GM23338 (cell line): ENCODE data around the gene DAGLB. TPM values are rescaled to one million over a fixed set of nuclear protein-coding genes. Genes with fewer than 3 reads are reported as not detected.

Experiments
- ATAC-seq: fragments of 200-7000 bp; cut with Tn5 transposase; 3 replicates; pipeline ENCODE4 v1.9.1; 2020
- DNase-seq: peaks from one replicate; pipeline ENCODE4 v3.0.0-alpha.2; 2015; ENCODE audit warnings: low spot score
- H2AFZ ChIP-seq: fragments of 200-600 bp; sonication (generic); 2 replicates; pipeline ENCODE4 v1.8.0; 2016; ENCODE audit warnings: antibody characterized with exemption, mild to moderate bottlenecking, moderate library complexity
- H3F3A ChIP-seq: fragments of 200-600 bp; sonication (generic); replicated peaks from 2 replicates; pipeline ENCODE4 v1.8.0; 2017; ENCODE audit warnings: antibody characterized with exemption, mixed run types, low read depth
- H3K27ac ChIP-seq: fragments of 200-600 bp; sonication (generic); 2 replicates; pipeline ENCODE4 v1.6.1; 2016; ENCODE audit warnings: low read depth
- H3K27me3 ChIP-seq: fragments of 200-600 bp; sonication (generic); 2 replicates; pipeline ENCODE4 v1.8.0; 2016; ENCODE audit warnings: mild to moderate bottlenecking, mixed run types, moderate library complexity; ENCODE audit not compliant: insufficient read depth
- H3K36me3 ChIP-seq: fragments of 200-600 bp; sonication (generic); 2 replicates; pipeline ENCODE4 v1.8.0; 2016; ENCODE audit warnings: mild to moderate bottlenecking; ENCODE audit not compliant: insufficient read depth
- H3K4me1 ChIP-seq: fragments of 200-600 bp; sonication (generic); 2 replicates; pipeline ENCODE4 v1.8.0; 2016; ENCODE audit warnings: mild to moderate bottlenecking, moderate library complexity; ENCODE audit not compliant: insufficient read depth
- H3K4me2 ChIP-seq: fragments of 200-600 bp; sonication (generic); 2 replicates; pipeline ENCODE4 v1.7.1; 2017; ENCODE audit warnings: mixed run types
- H3K4me3 ChIP-seq: fragments of 200-600 bp; sonication (generic); 2 replicates; pipeline ENCODE4 v1.6.1; 2016; ENCODE audit warnings: mixed run types
- H3K79me2 ChIP-seq: fragments of 200-600 bp; sonication (generic); replicated peaks from 2 replicates; pipeline ENCODE4 v1.8.0; 2017; ENCODE audit warnings: mild to moderate bottlenecking; ENCODE audit not compliant: insufficient read depth
- H3K9me2 ChIP-seq: fragments of 200-600 bp; sonication (generic); 2 replicates; pipeline ENCODE4 v1.8.0; 2017; ENCODE audit not compliant: insufficient read depth
- H4K20me1 ChIP-seq: fragments of 200-600 bp; sonication (generic); replicated peaks from 2 replicates; pipeline ENCODE4 v1.8.0; 2017; ENCODE audit warnings: mild to moderate bottlenecking; ENCODE audit not compliant: insufficient read depth
- H3K27ac Mint-ChIP-seq: 2 replicates; pipeline ENCODE4 v1.8.0; 2020; ENCODE audit warnings: inconsistent platforms, mild to moderate bottlenecking, moderate library complexity, mixed read lengths
- H3K27me3 Mint-ChIP-seq: 3 replicates; pipeline ENCODE4 v1.8.0; 2022; ENCODE audit warnings: low read depth, mild to moderate bottlenecking, moderate library complexity, mixed read lengths, inconsistent platforms; ENCODE audit not compliant: insufficient read depth, poor library complexity
- H3K36me3 Mint-ChIP-seq: 3 replicates; pipeline ENCODE4 v1.8.0; 2021; ENCODE audit warnings: low read depth, mild to moderate bottlenecking, inconsistent platforms, moderate library complexity, mixed read lengths
- H3K4me1 Mint-ChIP-seq: 3 replicates; pipeline ENCODE4 v1.8.0; 2020; ENCODE audit warnings: mild to moderate bottlenecking, inconsistent platforms, mixed read lengths
- H3K4me3 Mint-ChIP-seq: 3 replicates; pipeline ENCODE4 v1.8.0; 2021; ENCODE audit warnings: moderate library complexity, mild to moderate bottlenecking, inconsistent platforms, mixed read lengths
- H3K9me3 Mint-ChIP-seq: 3 replicates; pipeline ENCODE4 v1.8.0; 2020; ENCODE audit warnings: moderate library complexity, mild to moderate bottlenecking, inconsistent platforms, mixed read lengths
- CREB1 ChIP-seq: fragments of 250-450 bp; sonication (Bioruptor Pico); IDR thresholded peaks from 2 replicates; pipeline ENCODE4 v1.5.0; 2020; ENCODE audit warnings: low read depth, mild to moderate bottlenecking, moderate library complexity
- EZH2 ChIP-seq: fragments of 200-600 bp; sonication (generic); IDR thresholded peaks from one replicate; pipeline ENCODE4 v1.8.0; 2017; ENCODE audit warnings: antibody characterized with exemption, mild to moderate bottlenecking, low read depth; ENCODE audit not compliant: unreplicated experiment
- EZH2phosphoT487 ChIP-seq: fragments of 200-600 bp; sonication (generic); IDR thresholded peaks from one replicate; pipeline ENCODE4 v1.8.1; 2018; ENCODE audit warnings: antibody characterized with exemption; ENCODE audit not compliant: unreplicated experiment
- JUNB ChIP-seq: IDR thresholded peaks from one replicate; pipeline ENCODE4 v1.6.1; 2016; ENCODE audit warnings: antibody characterized with exemption; ENCODE audit not compliant: unreplicated experiment
- STAT1 ChIP-seq: IDR thresholded peaks from one replicate; pipeline ENCODE4 v1.6.1; 2016; ENCODE audit warnings: antibody characterized with exemption; ENCODE audit not compliant: unreplicated experiment
- ZNF331 ChIP-seq: fragments of 250-450 bp; sonication (Bioruptor Pico); IDR thresholded peaks from 2 replicates; pipeline ENCODE4 v1.5.0; 2020; ENCODE audit warnings: low read depth, mild to moderate bottlenecking, moderate library complexity
- polyA plus RNA-seq: library from polyadenylated mRNA; unstranded; fragments of >200 nt; fragmentation: Nextera tagmentation; extraction: Ambion mirVana; gene quantifications from 2 replicates; pipeline ENCODE4 v1.2.1, GENCODE V29; 2016
- total RNA-seq: library from RNA; depleted of rRNA; stranded (reverse); fragments of >200 nt; shearing (Covaris generic); gene quantifications from 2 replicates; pipeline ENCODE4 v1.2.3, GENCODE V29; 2014
- TF ChIP-seq, protein P1 (sequence below): IDR thresholded peaks from 2 replicates; pipeline ENCODE4 v1.6.1; 2016; ENCODE audit warnings: antibody characterized with exemption
- TF ChIP-seq, protein P2 (sequence below): IDR thresholded peaks from one replicate; pipeline ENCODE4 v1.6.1; 2018; ENCODE audit warnings: antibody characterized with exemption; ENCODE audit not compliant: unreplicated experiment
- TF ChIP-seq, protein P3 (sequence below), 2 experiments: fragments of 200-600 bp in 1 of 2; sonication (generic) in 1 of 2; conservative IDR thresholded peaks; 2 replicates each; pipeline versions ENCODE4 v1.5.1 to v1.6.1; 2016 to 2017; ENCODE audit warnings: antibody characterized with exemption in 2 of 2, low read depth in 2 of 2, mild to moderate bottlenecking in 2 of 2, moderate library complexity in 1 of 2

The DAGLB gene
- total and polyA plus RNA-seq, 2 experiments from 2014 or later = 13.8 to 26.0 TPM

DNA sequence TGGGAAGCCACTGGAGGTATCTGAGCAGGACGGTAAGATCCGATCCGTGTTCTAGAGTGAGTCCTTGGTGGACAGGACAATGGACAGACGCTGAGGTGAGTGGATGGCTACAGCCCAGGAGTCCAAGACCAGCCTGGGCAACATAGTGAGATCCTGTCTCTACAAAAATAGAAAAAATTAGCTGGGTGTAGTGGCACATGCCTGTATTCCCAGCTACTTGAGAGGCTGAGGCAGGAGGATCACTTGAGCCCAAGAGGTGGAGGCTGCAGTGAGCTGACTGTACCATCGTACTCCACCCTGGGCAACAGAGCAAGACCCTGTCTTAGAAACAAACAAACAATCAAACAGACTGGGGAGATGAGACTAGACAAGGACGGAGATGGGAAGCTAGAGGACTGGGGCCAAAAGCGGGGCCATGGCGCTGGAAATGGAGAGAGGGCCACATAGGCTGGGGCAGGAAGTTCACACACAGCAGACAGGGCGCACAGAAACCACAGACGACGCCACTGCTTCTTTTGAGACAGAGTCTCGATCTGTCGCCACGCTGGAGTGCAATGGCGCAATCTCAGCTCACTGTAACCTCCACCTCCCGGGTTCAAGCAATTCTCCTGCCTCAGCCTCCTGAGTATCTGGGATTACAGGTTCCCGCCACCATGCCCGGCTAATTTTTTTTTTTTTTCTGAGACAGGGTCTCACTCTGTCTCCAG lies 24.7 kb downstream of the DAGLB start (continued):
- TF ChIP-seq, protein P1, sequence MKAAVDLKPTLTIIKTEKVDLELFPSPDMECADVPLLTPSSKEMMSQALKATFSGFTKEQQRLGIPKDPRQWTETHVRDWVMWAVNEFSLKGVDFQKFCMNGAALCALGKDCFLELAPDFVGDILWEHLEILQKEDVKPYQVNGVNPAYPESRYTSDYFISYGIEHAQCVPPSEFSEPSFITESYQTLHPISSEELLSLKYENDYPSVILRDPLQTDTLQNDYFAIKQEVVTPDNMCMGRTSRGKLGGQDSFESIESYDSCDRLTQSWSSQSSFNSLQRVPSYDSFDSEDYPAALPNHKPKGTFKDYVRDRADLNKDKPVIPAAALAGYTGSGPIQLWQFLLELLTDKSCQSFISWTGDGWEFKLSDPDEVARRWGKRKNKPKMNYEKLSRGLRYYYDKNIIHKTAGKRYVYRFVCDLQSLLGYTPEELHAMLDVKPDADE = no peak
- TF ChIP-seq, protein P2, sequence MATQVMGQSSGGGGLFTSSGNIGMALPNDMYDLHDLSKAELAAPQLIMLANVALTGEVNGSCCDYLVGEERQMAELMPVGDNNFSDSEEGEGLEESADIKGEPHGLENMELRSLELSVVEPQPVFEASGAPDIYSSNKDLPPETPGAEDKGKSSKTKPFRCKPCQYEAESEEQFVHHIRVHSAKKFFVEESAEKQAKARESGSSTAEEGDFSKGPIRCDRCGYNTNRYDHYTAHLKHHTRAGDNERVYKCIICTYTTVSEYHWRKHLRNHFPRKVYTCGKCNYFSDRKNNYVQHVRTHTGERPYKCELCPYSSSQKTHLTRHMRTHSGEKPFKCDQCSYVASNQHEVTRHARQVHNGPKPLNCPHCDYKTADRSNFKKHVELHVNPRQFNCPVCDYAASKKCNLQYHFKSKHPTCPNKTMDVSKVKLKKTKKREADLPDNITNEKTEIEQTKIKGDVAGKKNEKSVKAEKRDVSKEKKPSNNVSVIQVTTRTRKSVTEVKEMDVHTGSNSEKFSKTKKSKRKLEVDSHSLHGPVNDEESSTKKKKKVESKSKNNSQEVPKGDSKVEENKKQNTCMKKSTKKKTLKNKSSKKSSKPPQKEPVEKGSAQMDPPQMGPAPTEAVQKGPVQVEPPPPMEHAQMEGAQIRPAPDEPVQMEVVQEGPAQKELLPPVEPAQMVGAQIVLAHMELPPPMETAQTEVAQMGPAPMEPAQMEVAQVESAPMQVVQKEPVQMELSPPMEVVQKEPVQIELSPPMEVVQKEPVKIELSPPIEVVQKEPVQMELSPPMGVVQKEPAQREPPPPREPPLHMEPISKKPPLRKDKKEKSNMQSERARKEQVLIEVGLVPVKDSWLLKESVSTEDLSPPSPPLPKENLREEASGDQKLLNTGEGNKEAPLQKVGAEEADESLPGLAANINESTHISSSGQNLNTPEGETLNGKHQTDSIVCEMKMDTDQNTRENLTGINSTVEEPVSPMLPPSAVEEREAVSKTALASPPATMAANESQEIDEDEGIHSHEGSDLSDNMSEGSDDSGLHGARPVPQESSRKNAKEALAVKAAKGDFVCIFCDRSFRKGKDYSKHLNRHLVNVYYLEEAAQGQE = no peak
- no peak for TF ChIP-seq EZH2phosphoT487
- no peak for TF ChIP-seq ZNF331 (CRISPR knock-in tag)
- TF ChIP-seq EZH2 = no peak
- no peak for TF ChIP-seq CREB1 (CRISPR knock-in tag)
- TF ChIP-seq JUNB = no peak
- TF ChIP-seq, protein P3, sequence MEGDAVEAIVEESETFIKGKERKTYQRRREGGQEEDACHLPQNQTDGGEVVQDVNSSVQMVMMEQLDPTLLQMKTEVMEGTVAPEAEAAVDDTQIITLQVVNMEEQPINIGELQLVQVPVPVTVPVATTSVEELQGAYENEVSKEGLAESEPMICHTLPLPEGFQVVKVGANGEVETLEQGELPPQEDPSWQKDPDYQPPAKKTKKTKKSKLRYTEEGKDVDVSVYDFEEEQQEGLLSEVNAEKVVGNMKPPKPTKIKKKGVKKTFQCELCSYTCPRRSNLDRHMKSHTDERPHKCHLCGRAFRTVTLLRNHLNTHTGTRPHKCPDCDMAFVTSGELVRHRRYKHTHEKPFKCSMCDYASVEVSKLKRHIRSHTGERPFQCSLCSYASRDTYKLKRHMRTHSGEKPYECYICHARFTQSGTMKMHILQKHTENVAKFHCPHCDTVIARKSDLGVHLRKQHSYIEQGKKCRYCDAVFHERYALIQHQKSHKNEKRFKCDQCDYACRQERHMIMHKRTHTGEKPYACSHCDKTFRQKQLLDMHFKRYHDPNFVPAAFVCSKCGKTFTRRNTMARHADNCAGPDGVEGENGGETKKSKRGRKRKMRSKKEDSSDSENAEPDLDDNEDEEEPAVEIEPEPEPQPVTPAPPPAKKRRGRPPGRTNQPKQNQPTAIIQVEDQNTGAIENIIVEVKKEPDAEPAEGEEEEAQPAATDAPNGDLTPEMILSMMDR (conservative IDR thresholded peaks at IDR 0.05; ENCODE audit: low read depth in 2 of 2) = no peak
- no peak for TF ChIP-seq STAT1

DNA sequence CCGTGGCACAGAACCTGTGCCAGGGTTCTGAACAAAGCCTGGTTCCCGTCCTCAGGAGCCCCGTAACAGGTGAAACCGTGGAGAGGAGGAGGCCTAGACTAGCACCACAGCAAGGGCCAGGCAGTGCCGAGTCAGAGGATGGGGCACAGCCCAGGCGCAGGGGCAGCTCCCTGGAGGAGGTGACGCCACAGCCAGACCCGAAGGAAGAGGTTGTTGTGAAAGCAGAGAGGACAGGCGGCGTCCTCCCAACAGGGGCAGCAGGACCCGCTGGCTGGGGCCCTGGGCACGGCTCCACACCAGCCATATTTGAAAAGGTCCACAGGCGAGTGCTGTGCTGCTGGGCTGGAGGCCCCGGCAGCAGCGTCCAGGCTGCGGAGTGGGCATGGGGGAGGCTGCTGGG lies 25.7 kb downstream of the DAGLB start:
- Mint-ChIP-seq H3K9me3 (peaks cover 31% of the 10 kb centered on the region), H3K4me1 (no peaks in the 10 kb centered on the region), H3K4me3 (no peak overlapping the region), H3K36me3 (peaks cover 86% of the 10 kb centered on the region), H3K27ac (no peak overlapping the region), H3K27me3 (peaks cover 8% of the 10 kb centered on the region)
- H2AFZ ChIP-seq = no peak overlapping the region
- no peaks in the 10 kb centered on the region for H3K27me3 ChIP-seq
- H3K9me2 ChIP-seq = no peaks in the 10 kb centered on the region
- H3F3A ChIP-seq = 0 out of 2 replicates have a peak, but pooled peaks cover 10% of the 10 kb centered on the region
- H3K4me3 ChIP-seq = no peak overlapping the region
- no peaks in the 10 kb centered on the region for H3K4me1 ChIP-seq
- H3K36me3 ChIP-seq = peaks cover 36% of the 10 kb centered on the region
- H3K27ac ChIP-seq = no peak overlapping the region
- no peaks in the 10 kb centered on the region for H3K79me2 ChIP-seq
- H3K4me2 ChIP-seq = no peak overlapping the region
- no peaks in the 10 kb centered on the region; the same call in none of the 2 replicates for H4K20me1 ChIP-seq
- TF ChIP-seq JUNB = no peak
- DNase-seq = no peak
- no peak for ATAC-seq
